GM18505 (cell line): ENCODE measurements around the gene CABLES1.
"Not testable (repeated sequence)": the region's sequence is repeated elsewhere in the genome, so short reads cannot be mapped to it uniquely, and the experiment has no call there.

Source experiments
- ATAC-seq: cut with Tn5 transposase; IDR thresholded peaks from one replicate; pipeline ENCODE4 v1.9.1; 2021; ENCODE audit not compliant: unreplicated experiment
- POLR2A ChIP-seq: IDR thresholded peaks from 4 replicates; pipeline ENCODE4 v1.6.1; 2011; ENCODE audit warnings: borderline replicate concordance; ENCODE audit not compliant: insufficient read depth, insufficient read length; ENCODE audit errors: extremely low read depth

CABLES1 gene

DNA sequence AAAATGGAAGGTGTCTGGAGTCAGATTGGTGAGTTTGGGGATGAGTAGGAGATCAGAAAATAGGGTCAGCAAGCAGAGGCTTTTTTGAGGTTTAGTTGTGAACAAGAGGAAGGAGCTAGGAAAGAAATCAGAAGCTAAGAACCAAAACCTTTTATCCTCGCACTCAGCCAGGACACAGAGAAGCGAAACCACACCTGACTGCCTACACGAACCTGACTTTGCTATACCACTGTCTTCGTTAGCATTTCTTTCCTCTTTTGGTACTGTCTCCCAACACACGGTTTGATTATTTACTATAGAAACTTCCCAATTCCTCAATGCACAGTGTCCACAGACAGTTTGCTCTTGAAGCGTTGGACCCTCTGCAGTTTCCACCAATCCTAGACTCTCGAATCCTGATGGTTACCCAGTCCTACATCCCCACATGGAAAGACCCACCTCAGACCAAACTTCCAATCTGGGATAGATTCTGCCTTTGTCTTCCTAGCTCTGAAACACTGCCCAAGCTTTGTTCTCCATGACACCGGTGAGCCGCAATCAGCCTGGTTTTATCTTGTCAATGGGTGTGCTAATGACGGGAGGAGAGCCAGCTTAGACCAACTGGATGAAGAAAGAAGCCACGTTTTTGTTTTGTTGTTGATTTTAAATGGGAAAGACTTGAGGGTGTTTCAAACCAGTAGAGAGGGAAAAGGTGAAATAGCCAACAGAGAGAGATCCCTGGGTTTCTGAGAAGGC lies 137.4 kb downstream of the CABLES1 start:
- no peak for TF ChIP-seq POLR2A
- no peak for ATAC-seq

- no peak for ATAC-seq
- TF ChIP-seq POLR2A: no peak
Measured at GRCh38 chr18:23273443-23273966, 138.2 kb downstream of the CABLES1 start.

- no peak for ATAC-seq
- no peak for TF ChIP-seq POLR2A
Measured at GRCh38 chr18:23274638-23275482, 139.6 kb downstream of the CABLES1 start.

DNA sequence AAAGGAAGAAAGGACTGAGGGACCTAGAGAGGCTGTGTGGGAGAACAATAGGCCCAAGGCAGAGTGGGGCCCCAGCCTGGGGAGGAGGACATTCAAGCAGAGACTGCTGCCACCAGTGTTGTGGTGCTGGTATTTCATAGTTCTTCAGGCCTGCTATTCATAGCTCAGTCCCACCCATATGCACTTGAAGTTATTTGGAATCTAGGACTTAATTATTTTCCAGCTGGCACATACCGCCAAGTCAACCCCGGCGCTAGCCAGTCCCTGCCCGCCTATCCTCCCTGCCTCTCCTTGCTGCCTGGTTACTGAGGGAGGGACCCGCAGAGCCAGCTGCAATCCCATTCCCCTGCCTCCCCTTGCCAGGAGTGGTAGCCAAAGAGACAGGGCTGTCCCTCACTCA lies 141.2 kb downstream of the CABLES1 start:
- no peak for ATAC-seq
- TF ChIP-seq POLR2A: no peak

- no peak for TF ChIP-seq POLR2A
Measured at GRCh38 chr18:23277399-23277798, 142.1 kb downstream of the CABLES1 start.

DNA sequence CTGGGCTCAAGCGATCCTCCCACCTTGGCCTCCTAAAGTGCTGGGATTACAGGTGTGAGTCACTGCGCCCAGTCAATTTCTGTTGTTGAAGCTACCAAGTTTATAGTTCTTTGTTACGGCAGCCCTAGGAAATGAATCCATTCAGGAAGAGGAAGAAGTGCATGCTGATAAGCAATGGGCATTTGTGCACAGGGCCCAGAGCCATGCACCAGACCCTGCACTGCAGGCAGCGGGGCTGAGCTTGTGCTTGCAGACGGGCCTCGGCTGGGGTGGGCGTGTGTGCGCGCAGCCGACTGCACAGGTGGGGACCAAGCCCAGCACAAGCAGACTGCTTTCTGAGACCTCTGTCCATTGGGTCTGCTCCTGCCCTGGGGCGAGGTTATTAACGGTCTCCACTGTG lies 144.6 kb downstream of the CABLES1 start:
- no peak for ATAC-seq
- no peak for TF ChIP-seq POLR2A

More at GRCh38 chr18:23277399-23277798, 142.1 kb downstream of the CABLES1 start:
- no peak for ATAC-seq

DNA sequence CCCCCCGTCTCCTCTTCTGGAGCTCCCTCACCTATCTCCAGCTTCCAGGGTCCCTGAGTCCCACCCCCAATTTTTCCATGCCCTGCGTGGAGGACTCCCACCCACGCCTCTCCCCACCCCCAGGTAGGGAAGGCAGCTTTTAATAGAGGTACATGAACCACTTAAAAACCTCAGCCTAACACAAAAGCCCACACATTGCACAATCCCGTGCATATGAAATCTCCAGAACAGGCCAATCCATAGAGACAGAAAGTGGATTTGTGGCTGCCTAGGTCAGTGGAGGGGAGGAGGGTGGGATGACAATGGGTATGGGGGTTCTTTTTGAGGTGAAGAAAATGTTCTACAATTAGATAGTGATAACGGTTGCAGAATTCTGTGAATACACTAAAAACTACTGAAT lies 145.6 kb downstream of the CABLES1 start:
- no peak for ATAC-seq
- TF ChIP-seq POLR2A: no peak

DNA sequence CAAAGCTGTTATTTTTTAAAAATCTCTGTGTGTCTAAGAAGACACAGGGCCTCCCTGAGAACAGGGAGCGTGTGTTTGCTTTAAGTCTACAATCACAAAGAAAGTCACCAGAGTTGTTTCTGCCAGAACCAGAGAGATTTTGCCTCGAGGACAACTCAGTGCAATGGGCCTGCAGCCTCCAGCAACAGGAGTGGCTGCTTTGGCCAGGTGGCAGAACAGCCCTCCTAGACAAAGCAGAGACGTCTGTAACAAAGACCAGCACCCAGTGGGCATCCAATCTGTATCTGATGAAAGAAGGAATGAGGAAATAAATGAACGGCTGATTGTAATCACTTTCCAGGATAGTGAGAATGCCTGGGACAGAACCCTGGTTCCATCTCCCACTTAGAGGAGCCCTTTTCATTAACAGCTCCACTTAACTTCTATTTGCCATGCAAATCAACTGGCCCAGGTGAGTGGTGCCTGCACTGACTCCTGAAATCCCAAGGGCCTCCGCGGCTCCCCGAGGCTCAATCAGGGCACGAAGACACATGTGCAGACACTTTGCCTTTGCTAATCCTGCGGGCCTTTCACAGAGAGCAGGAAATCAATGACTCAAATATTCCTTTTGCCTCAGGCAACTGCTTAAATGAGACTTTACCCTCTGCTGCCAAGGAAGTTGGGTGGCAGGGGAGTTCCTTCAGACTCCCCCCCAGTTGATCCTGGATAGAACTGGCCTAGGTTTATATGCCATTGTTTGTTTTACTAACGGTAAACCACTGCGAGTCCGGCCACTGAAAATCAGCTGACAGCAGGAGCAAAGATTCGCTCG lies 146.5 kb downstream of the CABLES1 start:
- no peak for ATAC-seq
- no peak for TF ChIP-seq POLR2A

- no peak for TF ChIP-seq POLR2A
- ATAC-seq: no peak
Measured at GRCh38 chr18:23282437-23282781, 147.1 kb downstream of the CABLES1 start.

DNA sequence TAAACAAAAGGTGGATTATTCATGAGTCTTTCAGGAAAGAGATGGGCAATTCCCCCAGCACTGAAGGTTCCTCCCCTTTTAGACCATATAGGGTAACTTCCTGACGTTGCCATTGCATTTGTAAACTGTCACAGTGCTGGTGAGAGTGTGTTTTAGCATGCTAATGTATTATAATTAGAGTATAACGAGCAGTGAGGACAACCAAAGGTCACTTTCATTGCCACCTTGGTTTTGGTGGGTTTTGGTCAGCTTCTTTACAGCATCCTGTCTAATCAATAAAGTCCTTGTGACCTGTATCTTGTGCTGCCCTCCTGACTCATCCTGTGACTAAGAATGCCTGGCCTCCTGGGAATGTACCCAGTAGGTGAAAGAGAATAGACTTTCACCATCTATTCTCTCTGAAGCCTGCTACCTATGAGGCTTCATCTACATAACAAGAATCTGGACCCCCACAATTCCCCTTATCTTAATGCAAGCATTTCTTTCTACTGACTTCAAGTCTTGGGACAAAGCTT lies 148.7 kb downstream of the CABLES1 start:
- peak; percentile 58 for ATAC-seq
- TF ChIP-seq POLR2A: no peak

DNA sequence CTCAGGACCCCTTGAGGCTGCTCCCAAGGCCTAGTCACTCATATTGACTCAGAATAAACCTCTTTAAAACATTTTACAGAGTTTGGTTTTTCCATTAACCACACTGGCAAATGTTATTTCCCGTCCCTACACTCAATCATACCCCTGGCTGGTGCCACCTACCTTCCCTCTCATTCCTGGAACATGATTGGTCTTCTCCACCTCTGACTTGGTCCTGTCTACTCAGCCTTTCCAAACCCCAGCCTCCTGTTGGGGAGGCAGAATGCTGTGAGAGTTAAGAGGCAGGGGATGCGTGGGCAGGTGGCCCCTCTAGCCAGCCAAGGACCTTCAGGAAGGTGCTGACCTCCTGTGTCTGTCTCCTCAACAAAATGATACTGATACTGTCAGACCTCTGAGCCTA lies 149.3 kb downstream of the CABLES1 start:
- no peak for TF ChIP-seq POLR2A
- ATAC-seq: no peak

DNA sequence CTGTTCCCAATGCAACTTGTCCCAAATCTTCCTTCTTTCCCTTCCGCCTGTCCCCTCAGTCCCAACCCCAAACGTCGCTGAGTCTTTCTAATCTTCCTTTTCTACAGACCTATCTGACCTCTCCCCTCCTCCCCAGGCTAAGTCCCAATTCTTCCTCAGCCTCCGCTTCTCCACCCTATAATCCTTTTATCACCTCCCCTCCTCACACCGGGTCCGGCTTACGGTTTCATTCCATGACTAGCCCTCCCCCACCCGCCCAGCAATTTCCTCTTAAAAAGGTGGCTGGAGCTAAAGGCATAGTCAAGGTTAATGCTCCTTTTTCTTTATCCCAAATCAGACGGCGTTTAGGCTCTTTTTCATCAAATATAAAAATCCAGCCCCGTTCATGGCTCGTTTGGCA lies 150.3 kb downstream of the CABLES1 start:
- not testable (repeated sequence) for ATAC-seq
